ENCODE measurements around the gene NXPE3. TPM values are rescaled to one million over a fixed set of nuclear protein-coding genes. Genes with fewer than 3 reads are reported as not detected.
A peak's percentile ranks its signal among the peaks of the same experiment; 100 is the strongest.
"Not testable (repeated sequence)": the region's sequence is repeated elsewhere in the genome, so short reads cannot be mapped to it uniquely, and the experiment has no call there.

NXPE3 gene
- total RNA-seq: 10 to 100 TPM; 18.7 to 19.8 TPM

- Mint-ChIP-seq H3K27me3 (no peaks in the 10 kb centered on the region), H3K36me3 (peaks cover 14% of the 10 kb centered on the region), H3K4me1 (ENCODE audit: low read depth) (peaks cover 51% of the 10 kb centered on the region), H3K9me3 (no peaks in the 10 kb centered on the region), H3K4me3 (peak within 1 kb of the TSS; percentile 95), H3K27ac (peak within 1 kb of the TSS; percentile 95)
- CTCF ChIA-PET: interaction anchor here (0.5 to 1.6 kb wide), 4 partner anchors 24 to 446 kb away, joined by 3 to 7 read pairs (median 6); no protein-coding TSS in a partner anchor
- peak; percentile 96 for DNase-seq
- POLR2A ChIA-PET: interaction anchor here (0.5 to 1.8 kb wide), 7 partner anchors 10 to 103 kb away, joined by 3 to 9 read pairs (median 4); partner anchors contain the start of genes CEP97 and NFKBIZ
- intact Hi-C loops (cut with micrococcal nuclease): loop anchor here (1.0 to 2.0 kb wide), 6 partner anchors 48 to 204 kb away; partner anchors contain the start of genes CEP97, PCNP, RPL24 and ZBTB11
Measured at GRCh38 chr3:101779047-101779821, at the start of gene NXPE3. NXPE3 (plus strand) TSS chr3:101779211; CDS start chr3:101785597, 6,386 bp downstream.

GRCh38 chr3:101729586-101729985 is 49.4 kb upstream of the NXPE3 start:
- H3K27ac Mint-ChIP-seq: no peak overlapping the region
- CTCF ChIA-PET: no interaction called here
- POLR2A ChIA-PET: no interaction called here
- DNase-seq: no peak
- H3K9me3 Mint-ChIP-seq: no peaks in the 10 kb centered on the region
- H3K36me3 Mint-ChIP-seq: peaks cover 45% of the 10 kb centered on the region
- no peak overlapping the region for H3K4me3 Mint-ChIP-seq
- peaks cover 15% of the 10 kb centered on the region for H3K4me1 Mint-ChIP-seq (ENCODE audit: low read depth)
- no peaks in the 10 kb centered on the region for H3K27me3 Mint-ChIP-seq
- intact Hi-C loops (cut with micrococcal nuclease): no loop called here

GRCh38 chr3:101730839-101731238 is 48.2 kb upstream of the NXPE3 start:
- H3K36me3 Mint-ChIP-seq: peaks cover 56% of the 10 kb centered on the region
- intact Hi-C loops (cut with micrococcal nuclease): no loop called here
- H3K27ac Mint-ChIP-seq: no peak overlapping the region
- H3K4me3 Mint-ChIP-seq: no peak overlapping the region
- no peaks in the 10 kb centered on the region for H3K9me3 Mint-ChIP-seq
- ChIA-PET CTCF (interaction anchor here (0.6 kb wide), 1 partner anchor 1899 kb away, joined by 3 read pairs; no protein-coding TSS in a partner anchor), POLR2A (no interaction called here)
- no peak for DNase-seq
- H3K27me3 Mint-ChIP-seq: no peaks in the 10 kb centered on the region
- H3K4me1 Mint-ChIP-seq (ENCODE audit: low read depth): peaks cover 11% of the 10 kb centered on the region

- Mint-ChIP-seq H3K27ac (no peak overlapping the region), H3K9me3 (no peaks in the 10 kb centered on the region), H3K4me1 (ENCODE audit: low read depth) (peaks cover 4% of the 10 kb centered on the region), H3K27me3 (no peaks in the 10 kb centered on the region), H3K4me3 (no peak overlapping the region), H3K36me3 (peaks cover 69% of the 10 kb centered on the region)
- ChIA-PET CTCF (interaction anchor here (0.6 kb wide), 1 partner anchor 331 kb away, joined by 3 read pairs; no protein-coding TSS in a partner anchor), POLR2A (no interaction called here)
- intact Hi-C loops (cut with micrococcal nuclease): no loop called here
- no peak for DNase-seq
Measured at GRCh38 chr3:101732240-101732641, 46.8 kb upstream of the NXPE3 start.

DNA sequence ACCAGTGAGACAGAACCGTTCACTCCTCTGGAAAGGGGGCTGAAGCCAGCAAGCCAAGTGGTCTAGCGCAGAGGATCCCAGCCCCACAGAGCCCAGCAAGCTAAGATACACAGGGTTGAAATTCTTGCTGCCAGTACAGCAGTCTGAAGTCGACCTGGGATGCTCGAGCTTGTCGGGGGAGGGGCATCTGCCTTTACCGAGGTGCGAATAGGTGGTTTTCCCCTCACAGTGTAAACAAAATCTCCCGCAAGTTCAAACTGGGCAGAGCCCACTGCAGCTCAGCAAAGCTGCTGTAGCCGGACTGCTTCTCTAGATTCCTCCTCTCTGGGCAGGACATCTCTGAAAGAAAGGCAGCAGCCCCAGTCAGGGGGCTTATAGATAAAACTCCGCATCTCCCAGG is 43.2 kb upstream of the NXPE3 start:
- Mint-ChIP-seq H3K36me3 (peaks cover 59% of the 10 kb centered on the region), H3K4me1 (ENCODE audit: low read depth) (no peaks in the 10 kb centered on the region), H3K27me3 (no peaks in the 10 kb centered on the region), H3K4me3 (no peak overlapping the region), H3K27ac (no peak overlapping the region), H3K9me3 (peaks cover 2% of the 10 kb centered on the region)
- POLR2A ChIA-PET: interaction anchor here (1.3 kb wide), 1 partner anchor 11 kb away, joined by 3 read pairs; the partner anchor contains the start of gene CEP97
- no peak for DNase-seq
- CTCF ChIA-PET: no interaction called here
- intact Hi-C loops (cut with micrococcal nuclease): no loop called here

GRCh38 chr3:101741914-101742313 is 37.1 kb upstream of the NXPE3 start:
- DNase-seq; H3K9me3 Mint-ChIP-seq; intact Hi-C loops (cut with micrococcal nuclease); H3K27ac Mint-ChIP-seq; POLR2A ChIA-PET; H3K27me3 Mint-ChIP-seq; CTCF ChIA-PET; H3K4me1 Mint-ChIP-seq (ENCODE audit: low read depth); H3K4me3 Mint-ChIP-seq: not testable (repeated sequence)
- peaks cover 25% of the 10 kb centered on the region for H3K36me3 Mint-ChIP-seq

GRCh38 chr3:101744811-101745210 is 34.2 kb upstream of the NXPE3 start:
- H3K27ac Mint-ChIP-seq: no peak overlapping the region
- H3K36me3 Mint-ChIP-seq: peaks cover 24% of the 10 kb centered on the region
- no peaks in the 10 kb centered on the region for H3K27me3 Mint-ChIP-seq
- no peak for DNase-seq
- peaks cover 4% of the 10 kb centered on the region for H3K9me3 Mint-ChIP-seq
- H3K4me3 Mint-ChIP-seq: no peak overlapping the region
- ChIA-PET POLR2A (no interaction called here), CTCF (interaction anchor here (2.9 kb wide), 1 partner anchor 58 kb away, joined by 8 read pairs; no protein-coding TSS in a partner anchor)
- H3K4me1 Mint-ChIP-seq (ENCODE audit: low read depth): peaks cover 1% of the 10 kb centered on the region
- intact Hi-C loops (cut with micrococcal nuclease): no loop called here

- DNase-seq; H3K4me1 Mint-ChIP-seq (ENCODE audit: low read depth); H3K4me3 Mint-ChIP-seq; H3K27me3 Mint-ChIP-seq; intact Hi-C loops (cut with micrococcal nuclease); H3K9me3 Mint-ChIP-seq; CTCF ChIA-PET; H3K27ac Mint-ChIP-seq; POLR2A ChIA-PET: not testable (repeated sequence)
- H3K36me3 Mint-ChIP-seq: peaks cover 26% of the 10 kb centered on the region
Measured at GRCh38 chr3:101745934-101746333, 33.1 kb upstream of the NXPE3 start.

DNA sequence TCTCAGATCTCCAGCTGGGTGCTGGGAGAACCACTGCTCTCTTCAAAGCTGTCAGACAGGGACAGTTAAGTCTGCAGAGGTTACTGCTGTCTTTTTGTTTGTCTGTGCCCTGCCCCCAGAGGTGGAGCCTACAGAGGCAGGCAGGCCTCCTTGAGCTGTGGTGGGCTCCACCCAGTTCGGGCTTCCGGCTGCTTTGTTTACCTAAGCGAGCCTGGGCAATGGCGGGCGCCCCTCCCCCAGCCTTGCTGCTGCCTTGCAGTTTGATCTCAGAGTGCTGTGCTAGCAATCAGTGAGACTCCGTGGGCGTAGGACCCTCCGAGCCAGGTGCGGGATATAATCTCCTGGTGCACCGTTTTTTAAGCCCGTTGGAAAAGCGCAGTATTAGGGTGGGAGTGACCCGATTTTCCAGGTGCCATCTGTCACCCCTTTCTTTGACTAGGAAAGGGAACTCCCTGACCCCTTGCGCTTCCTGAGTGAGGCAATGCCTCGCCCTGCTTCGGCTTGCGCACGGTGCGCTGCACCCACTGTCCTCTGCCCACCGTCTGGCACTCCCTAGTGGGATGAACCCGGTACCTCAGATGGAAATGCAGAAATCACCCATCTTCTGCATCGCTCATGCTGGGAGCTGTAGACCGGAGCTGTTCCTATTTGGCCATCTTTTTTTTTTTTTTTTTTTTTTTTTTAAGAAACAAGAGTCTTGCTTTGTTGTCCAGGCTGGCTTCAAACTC is 25.5 kb upstream of the NXPE3 start:
- peak; percentile 47 for DNase-seq
- not testable (repeated sequence) for H3K4me1 Mint-ChIP-seq (ENCODE audit: low read depth)

GRCh38 chr3:101758224-101758623 is 20.8 kb upstream of the NXPE3 start:
- Mint-ChIP-seq H3K36me3 (peaks cover 59% of the 10 kb centered on the region), H3K4me3 (no peak overlapping the region), H3K9me3 (no peaks in the 10 kb centered on the region), H3K27ac (no peak overlapping the region), H3K27me3 (no peaks in the 10 kb centered on the region), H3K4me1 (ENCODE audit: low read depth) (peaks cover 18% of the 10 kb centered on the region)
- CTCF ChIA-PET: no interaction called here
- POLR2A ChIA-PET: no interaction called here
- intact Hi-C loops (cut with micrococcal nuclease): no loop called here
- DNase-seq: no peak

More for the DNA sequence above, 25.5 kb upstream of the NXPE3 start:
- CTCF ChIA-PET; POLR2A ChIA-PET; H3K27me3 Mint-ChIP-seq; intact Hi-C loops (cut with micrococcal nuclease): not testable (repeated sequence)
- H3K9me3 Mint-ChIP-seq: peaks cover 14% of the 10 kb centered on the region
- H3K27ac Mint-ChIP-seq: peak overlapping the region; percentile 18
- peaks cover 61% of the 10 kb centered on the region for H3K36me3 Mint-ChIP-seq
- peak overlapping the region; percentile 16 for H3K4me3 Mint-ChIP-seq

DNA sequence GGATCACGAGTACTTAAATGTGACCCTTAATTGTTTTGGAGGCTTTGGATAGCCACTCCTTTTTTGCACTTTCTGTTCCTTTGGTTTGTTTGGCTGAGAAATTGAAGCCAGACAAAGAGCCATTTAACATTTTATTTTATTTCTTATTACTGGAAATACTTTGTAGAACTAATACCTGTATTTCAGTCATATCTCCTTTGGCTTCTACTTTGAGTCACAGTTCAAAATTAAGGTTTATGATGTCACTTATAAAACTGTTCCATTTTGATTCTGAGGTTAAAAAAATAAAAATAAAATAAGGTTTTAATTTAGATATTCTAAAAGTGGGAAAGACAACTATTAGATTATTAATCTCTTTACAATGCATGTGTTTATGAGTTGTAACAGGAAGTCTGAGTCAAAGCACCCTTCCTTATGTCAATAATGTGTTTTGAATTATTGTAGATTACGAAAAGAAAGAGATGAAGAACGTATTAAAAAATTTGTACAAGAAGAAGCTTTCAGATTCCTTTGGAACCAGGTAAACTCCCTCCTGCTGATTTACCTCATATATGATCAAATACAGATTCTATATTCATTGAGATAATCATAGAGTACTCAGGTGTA is 16.9 kb upstream of the NXPE3 start:
- no peak for DNase-seq
- intact Hi-C loops (cut with micrococcal nuclease): no loop called here
- H3K9me3 Mint-ChIP-seq: no peaks in the 10 kb centered on the region
- ChIA-PET CTCF (no interaction called here), POLR2A (no interaction called here)
- peaks cover 12% of the 10 kb centered on the region for H3K4me1 Mint-ChIP-seq (ENCODE audit: low read depth)
- H3K27me3 Mint-ChIP-seq: no peaks in the 10 kb centered on the region
- no peak overlapping the region for H3K4me3 Mint-ChIP-seq
- peaks cover 44% of the 10 kb centered on the region for H3K36me3 Mint-ChIP-seq
- H3K27ac Mint-ChIP-seq: no peak overlapping the region

DNA sequence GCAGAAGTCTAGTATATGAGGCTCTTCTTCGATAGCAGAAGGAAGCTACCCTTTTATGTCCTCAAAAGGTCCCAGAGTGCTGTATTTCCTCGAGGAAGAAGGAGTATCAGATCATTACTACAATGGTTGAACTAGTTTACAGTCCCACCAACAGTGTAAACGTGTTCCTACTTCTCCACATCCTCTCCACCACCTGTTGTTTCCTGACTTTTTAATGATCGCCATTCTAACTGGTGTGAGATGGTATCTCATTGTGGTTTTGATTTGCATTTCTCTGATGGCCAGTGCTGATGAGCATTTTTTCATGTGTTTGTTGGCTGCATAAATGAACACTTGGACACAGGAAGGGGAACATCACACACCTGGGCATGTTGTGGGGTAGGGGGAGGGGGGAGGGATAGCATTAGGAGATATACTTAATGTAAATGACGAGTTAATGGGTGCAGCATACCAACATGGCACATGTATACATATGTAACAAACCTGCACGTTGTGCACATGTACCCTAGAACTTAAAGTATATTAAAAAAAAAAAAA is 1.2 kb upstream of the NXPE3 start:
- H3K27ac Mint-ChIP-seq, DNase-seq, H3K9me3 Mint-ChIP-seq, H3K27me3 Mint-ChIP-seq, CTCF ChIA-PET, H3K36me3 Mint-ChIP-seq, POLR2A ChIA-PET: not testable (repeated sequence)
- intact Hi-C loops (cut with micrococcal nuclease): loop anchor here (2.0 kb wide), 2 partner anchors 73 to 203 kb away; partner anchors contain the start of gene PCNP
- H3K4me1 Mint-ChIP-seq (ENCODE audit: low read depth): peaks cover 43% of the 10 kb centered on the region
- H3K4me3 Mint-ChIP-seq: peak overlapping the region; percentile 95

Measured in activated CD4-positive, alpha-beta memory T cell treated with anti-CD3 and anti-CD28 coated beads for 36 hours (primary cell).